D341Med (cell line): Measurements from ENCODE around the gene PCDHGA1.
"Not testable (repeated sequence)": the region's sequence is repeated elsewhere in the genome, so short reads cannot be mapped to it uniquely, and the experiment has no call there.

Experiments
- DNase-seq: peaks from one replicate; pipeline ENCODE4 v3.0.0; 2012; ENCODE audit warnings: low spot score

PCDHGA1 gene

GRCh38 chr5:141412854-141413539 lies 82.7 kb downstream of the PCDHGA1 start, which contains the start of gene PCDHGA10:
Gene PCDHGA10 (plus strand): TSS chr5:141412987. CDS start chr5:141413176, 189 bp downstream.
- DNase-seq, result no peak

DNA sequence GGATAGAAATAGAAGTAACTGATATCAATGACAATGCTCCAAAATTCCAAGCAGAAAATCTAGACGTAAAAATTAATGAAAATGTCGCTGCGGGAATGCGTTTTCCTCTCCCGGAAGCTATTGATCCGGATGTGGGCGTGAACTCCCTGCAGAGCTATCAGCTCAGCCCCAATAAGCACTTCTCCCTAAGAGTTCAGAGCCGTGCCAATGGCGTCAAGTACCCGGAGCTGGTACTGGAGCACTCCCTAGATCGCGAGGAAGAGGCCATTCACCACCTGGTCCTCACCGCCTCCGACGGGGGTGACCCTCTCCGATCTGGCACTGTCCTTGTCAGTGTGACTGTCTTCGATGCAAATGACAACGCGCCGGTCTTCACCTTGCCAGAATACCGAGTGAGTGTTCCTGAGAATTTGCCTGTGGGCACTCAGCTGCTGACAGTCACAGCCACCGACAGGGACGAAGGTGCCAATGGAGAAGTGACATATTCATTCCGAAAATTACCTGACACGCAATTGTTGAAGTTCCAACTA lies 83.3 kb downstream of the PCDHGA1 start:
- DNase-seq, result no peak

DNA sequence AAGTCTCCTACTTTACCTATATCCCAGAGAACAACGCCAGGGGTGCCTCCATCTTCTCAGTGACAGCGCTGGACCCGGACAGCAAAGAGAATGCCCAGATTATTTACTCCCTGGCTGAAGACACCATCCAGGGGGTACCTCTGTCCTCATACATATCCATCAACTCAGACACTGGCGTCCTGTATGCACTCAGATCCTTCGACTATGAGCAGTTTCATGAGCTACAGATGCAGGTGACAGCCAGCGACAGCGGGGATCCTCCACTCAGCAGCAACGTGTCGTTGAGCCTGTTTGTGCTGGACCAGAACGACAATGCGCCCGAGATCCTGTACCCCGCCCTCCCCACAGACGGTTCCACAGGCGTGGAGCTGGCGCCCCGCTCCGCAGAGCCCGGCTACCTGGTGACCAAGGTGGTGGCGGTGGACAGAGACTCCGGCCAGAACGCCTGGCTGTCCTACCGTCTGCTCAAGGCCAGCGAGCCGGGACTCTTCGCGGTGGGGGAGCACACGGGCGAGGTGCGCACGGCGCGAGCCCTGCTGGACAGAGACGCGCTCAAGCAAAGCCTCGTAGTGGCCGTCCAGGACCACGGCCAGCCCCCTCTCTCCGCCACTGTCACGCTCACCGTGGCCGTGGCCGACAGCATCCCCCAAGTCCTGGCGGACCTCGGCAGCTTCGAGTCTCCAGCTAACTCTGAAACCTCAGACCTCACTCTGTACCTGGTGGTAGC lies 84.4 kb downstream of the PCDHGA1 start:
- not testable (repeated sequence) for DNase-seq

GRCh38 chr5:141415275-141415618 lies 84.9 kb downstream of the PCDHGA1 start:
- not testable (repeated sequence) for DNase-seq

DNA sequence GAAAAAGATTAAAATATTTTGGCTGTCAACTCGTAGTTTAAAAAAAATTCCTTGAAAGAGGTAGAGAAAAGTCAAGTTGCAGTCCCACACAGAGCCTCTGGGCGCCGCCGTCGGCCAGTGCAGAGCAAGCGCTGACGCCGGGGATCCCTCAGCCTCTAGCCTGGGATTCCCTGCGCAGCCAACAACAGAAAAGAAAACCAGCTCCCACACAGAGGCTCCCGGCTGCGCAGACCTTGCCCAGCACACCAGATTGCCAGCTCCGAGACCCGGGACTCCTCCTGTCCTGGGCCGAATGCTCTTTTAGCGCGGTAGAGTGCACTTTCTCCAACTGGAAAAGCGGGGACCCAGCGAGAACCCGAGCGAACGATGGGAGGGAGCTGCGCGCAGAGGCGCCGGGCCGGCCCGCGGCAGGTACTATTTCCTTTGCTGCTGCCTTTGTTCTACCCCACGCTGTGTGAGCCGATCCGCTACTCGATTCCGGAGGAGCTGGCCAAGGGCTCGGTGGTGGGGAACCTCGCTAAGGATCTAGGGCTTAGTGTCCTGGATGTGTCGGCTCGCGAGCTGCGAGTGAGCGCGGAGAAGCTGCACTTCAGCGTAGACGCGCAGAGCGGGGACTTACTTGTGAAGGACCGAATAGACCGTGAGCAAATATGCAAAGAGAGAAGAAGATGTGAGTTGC lies 87.3 kb downstream of the PCDHGA1 start, which contains the start of gene PCDHGB7:
PCDHGB7 (plus strand) TSS at position 184 of the 679 bp plus-strand sequence; CDS start at position 367, 183 bp downstream.
- DNase-seq, result not testable (repeated sequence)

DNA sequence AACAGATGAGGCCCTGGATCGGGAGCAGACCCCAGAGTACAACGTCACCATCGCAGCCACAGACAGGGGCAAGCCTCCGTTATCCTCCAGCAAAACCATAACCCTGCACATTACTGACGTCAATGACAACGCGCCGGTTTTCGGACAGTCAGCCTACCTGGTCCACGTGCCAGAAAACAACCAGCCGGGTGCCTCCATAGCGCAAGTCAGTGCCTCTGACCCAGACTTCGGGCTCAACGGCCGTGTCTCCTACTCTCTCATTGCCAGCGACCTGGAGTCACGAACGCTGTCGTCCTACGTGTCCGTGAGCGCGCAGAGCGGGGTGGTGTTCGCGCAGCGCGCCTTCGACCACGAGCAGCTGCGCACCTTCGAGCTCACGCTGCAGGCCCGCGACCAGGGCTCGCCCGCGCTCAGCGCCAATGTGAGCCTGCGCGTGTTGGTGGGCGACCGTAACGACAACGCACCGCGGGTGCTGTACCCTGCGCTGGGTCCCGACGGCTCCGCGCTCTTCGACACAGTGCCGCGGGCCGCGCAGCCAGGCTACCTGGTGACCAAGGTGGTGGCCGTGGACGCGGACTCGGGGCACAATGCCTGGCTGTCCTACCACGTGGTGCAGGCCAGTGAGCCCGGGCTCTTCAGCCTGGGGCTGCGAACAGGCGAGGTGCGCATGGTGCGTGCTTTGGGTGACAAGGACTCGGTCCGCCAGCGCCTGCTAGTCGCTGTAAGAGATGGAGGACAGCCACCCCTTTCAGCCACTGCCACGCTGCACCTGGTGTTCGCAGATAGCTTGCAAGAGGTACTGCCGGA lies 89.0 kb downstream of the PCDHGA1 start:
- no peak for DNase-seq

DNA sequence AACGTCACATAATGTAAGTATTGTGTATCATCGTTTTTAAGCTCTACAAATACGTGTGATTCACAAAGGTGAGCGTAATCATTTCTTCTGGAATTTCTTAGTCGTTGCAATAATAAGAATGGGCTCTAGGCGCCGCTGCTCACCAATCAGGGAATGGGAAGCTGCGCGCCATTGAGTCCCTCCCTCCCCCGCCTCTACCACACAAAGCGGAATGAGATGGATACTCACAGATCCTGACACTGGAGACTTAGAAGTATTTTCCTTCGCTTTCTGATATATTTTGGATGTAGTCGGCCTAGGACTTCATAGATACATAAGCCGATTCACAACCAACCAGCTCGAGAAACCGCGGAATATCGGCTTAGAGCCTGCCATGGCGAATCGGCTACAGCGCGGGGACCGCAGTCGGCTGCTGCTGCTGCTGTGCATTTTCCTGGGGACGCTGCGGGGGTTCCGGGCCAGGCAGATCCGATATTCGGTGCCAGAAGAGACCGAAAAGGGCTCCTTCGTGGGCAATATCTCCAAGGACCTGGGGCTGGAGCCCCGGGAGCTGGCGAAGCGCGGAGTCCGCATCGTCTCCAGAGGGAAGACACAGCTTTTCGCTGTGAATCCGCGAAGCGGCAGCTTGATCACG lies 90.7 kb downstream of the PCDHGA1 start, which contains the start of gene PCDHGA11:
PCDHGA11 (plus strand) TSS at position 197 of the 634 bp plus-strand sequence; CDS start at position 374, 177 bp downstream.
- DNase-seq, result no peak

DNA sequence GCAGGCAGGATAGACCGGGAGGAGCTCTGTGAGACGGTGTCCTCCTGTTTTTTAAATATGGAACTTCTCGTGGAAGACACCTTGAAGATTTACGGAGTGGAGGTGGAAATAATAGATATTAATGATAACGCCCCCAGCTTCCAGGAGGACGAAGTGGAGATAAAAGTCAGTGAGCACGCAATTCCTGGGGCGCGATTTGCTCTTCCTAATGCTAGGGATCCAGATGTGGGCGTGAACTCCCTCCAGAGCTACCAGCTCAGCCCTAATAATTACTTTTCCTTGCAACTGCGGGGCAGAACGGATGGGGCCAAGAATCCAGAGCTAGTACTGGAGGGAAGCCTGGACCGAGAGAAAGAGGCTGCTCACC lies 91.2 kb downstream of the PCDHGA1 start:
- DNase-seq, result no peak

- no peak for DNase-seq
Observed at GRCh38 chr5:141422742-141423291, 92.5 kb downstream of the PCDHGA1 start.

DNA sequence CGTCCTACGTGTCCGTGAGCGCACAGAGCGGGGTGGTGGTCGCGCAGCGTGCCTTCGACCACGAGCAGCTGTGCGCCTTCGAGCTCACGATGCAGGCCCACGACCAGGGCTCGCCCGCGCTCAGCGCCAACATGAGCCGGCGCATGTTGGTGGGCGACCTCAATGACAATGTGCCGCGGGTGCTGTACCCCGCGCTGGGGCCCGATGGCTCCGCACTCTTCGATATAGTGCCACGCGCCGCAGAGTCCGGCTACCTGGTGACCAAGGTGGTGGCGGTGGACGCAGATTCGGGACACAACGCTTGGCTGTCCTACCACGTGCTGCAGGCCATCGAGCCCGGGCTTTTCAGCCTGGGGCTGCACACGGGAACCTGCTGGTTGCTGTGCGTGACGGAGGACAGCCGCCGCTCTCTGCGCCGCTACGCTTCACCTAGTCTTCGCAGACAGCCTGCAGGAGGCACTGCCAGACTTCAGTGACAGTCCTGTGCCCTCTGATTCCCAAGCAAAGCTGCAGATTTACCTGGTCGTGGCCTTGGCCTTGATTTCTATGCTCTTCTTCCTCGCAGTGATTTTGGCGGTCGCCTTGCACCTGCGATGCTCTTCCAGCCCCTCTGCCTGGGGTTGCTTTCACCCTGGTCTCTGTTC lies 97.6 kb downstream of the PCDHGA1 start:
- no peak for DNase-seq

- DNase-seq, result no peak
Observed at GRCh38 chr5:141430332-141431113, 100.2 kb downstream of the PCDHGA1 start, which contains the start of gene PCDHGA12. Gene PCDHGA12 (plus strand): TSS chr5:141430507. CDS start chr5:141430760, 253 bp downstream.

GRCh38 chr5:141431286-141431685 lies 101.0 kb downstream of the PCDHGA1 start:
- no peak for DNase-seq

GRCh38 chr5:141432308-141432707 lies 102.0 kb downstream of the PCDHGA1 start:
- DNase-seq, result not testable (repeated sequence)

DNA sequence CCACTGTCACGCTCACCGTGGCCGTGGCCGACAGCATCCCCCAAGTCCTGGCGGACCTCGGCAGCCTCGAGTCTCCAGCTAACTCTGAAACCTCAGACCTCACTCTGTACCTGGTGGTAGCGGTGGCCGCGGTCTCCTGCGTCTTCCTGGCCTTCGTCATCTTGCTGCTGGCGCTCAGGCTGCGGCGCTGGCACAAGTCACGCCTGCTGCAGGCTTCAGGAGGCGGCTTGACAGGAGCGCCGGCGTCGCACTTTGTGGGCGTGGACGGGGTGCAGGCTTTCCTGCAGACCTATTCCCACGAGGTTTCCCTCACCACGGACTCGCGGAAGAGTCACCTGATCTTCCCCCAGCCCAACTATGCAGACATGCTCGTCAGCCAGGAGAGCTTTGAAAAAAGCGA lies 102.4 kb downstream of the PCDHGA1 start:
- not testable (repeated sequence) for DNase-seq

GRCh38 chr5:141434006-141434405 lies 103.7 kb downstream of the PCDHGA1 start:
- no peak for DNase-seq

DNA sequence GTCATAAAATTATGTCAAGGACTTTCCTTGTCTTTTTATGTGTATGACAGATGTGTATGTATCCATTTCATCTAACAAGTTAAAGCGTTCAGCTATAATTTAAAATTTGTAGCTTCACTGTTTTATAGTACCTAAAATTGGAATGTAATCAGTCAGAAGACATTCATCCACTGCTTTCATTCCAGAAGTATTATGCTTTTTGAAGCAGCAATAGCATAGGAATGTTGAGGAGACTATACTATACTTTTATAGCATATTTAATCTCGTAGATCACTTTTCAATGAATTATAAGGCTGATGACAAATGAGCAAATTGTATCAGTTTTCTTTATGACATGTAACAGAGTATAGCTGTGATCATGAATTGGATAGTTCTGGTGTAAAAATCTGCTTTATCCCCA lies 106.9 kb downstream of the PCDHGA1 start:
- no peak for DNase-seq

- no peak for DNase-seq
Observed at GRCh38 chr5:141439411-141440141, 109.3 kb downstream of the PCDHGA1 start.

DNA sequence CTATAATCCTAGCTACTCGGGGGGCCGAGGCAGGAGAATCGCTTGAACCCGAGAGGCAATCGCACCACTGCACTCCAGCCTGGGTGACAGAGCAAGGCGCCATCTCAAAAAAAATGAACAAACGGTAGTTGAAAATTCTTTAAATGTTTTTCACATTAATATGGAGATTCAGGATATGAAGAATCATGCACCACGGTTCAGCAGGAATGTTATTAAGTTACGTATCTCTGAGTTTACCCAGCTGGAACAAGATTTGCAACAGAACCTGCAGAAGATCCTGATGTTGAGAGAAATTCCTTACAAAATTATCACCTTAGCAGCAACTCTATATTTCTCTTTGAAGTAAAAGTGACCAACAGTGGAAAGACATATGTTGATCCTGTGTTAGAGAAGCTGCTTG lies 110.0 kb downstream of the PCDHGA1 start:
- DNase-seq, result no peak
